CMK (cell line): ENCODE data around the gene LITAF.
"Not testable (repeated sequence)": the region's sequence is repeated elsewhere in the genome, so short reads cannot be mapped to it uniquely, and the experiment has no call there.

Source experiments
- DNase-seq: peaks from one replicate; pipeline ENCODE4 v3.0.0-alpha.2; 2010; ENCODE audit warnings: low read depth

The LITAF gene

DNA sequence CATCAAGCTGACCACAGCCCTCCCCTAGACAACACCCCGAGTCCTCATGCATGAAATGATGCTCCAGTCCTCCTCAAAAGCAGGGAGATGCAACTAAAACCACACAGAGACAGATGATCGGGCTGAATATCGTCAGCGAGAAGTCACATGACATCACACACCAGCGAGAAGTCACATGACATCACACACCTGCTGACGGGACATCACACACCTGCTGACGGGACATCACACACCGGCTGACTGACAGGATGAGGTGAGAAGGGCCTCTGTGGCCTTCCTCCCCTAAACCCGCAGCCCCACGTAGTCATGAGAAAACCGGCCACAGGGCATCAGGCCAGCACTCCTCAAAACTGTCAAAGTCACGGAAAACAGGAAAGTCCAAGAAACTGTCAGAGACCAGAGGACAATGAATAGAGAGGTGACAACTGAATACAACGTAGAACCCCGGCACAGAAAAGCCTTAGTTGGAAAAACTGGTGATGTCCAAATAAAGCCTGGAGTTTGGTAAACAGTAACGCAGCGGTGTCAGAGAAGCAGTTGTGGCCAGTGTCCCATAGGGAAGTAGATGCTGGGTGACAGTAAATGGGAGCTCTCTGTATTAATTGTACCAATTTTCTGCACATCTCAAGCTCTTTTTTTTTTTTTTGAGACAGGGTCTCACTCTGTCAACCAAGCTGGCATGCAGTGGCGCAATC, 14.3 kb downstream of the LITAF start:
- DNase-seq, result no peak

GRCh38 chr16:11571549-11571948, 15.2 kb downstream of the LITAF start:
- DNase-seq, result no peak

DNA sequence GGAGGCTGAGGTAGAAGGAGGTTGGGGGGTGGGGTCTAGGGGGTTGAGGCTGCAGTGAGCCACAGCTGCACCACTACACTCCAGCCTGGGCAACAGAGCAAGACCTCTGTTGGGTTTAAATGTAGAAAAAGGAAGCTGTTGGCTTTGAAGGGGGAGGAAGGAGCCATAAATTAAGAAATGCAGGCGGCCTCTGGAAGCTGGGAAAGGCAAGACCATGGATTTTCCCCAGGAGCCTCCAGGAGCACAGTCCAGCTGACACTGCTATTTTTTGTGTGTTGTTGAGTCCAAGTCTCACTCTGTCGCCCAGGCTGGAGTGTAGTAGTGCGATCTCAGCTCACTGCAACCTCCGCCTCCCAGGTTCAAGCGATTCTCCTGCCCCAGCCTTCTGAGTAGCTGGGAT, 15.9 kb downstream of the LITAF start:
- DNase-seq, result no peak

DNA sequence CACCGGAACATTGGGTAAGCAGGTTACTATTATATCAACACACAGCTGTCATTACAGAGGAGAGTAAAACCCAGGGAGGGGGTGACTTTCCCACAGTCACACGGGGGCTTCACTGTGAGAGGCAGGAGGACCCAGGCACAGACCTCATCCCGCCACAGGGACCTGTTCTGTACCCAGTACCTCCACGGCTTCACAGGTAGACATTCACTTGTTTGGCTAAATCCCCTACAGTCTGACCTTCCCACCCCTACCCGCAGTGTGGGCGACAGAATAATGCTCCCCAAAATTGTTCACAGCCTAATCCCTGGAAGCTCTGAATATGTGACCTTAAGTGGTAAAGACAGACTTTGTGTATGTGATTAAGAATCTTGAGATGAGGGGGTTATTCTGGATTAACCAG, 16.5 kb downstream of the LITAF start:
- DNase-seq, result no peak

DNA sequence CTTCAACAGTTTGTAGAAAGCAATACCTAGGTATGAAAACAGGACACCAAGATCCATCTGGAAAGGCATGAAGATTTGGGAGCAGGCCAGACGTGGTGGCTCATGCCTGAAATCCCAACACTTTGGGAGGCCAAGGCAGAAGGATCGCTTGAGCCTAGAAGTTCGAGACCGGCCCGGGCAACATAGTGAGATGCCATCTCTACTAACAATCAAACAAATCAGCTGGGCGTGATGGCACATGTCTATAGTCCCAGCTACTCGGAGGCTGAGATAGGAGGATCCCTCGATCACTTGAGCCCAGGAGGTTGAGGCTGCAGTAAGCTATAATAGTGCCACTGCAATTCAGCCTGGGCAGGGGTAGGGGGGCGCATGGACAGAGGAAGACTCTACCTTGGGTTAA, 20.3 kb downstream of the LITAF start:
- no peak for DNase-seq

DNA sequence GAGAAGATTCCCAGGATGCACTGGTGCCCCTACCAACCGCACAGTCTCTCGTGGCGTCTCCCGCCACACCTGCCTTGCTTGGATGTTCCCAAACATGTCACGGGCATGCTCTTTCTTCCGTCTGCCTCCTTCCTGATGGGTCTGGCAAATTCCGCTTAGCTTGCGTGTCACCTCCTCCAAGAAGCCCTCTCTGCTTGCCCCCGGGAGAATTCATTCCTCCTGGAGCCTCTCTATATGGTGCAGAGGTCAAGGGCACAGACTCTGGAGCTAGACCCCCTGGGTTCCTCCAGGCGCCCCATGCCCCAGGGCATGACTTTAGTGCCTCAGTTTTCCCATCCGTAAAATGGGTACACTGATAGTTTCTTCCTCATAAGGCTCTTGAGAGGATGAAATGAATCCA, 21.1 kb downstream of the LITAF start:
- no peak for DNase-seq

- DNase-seq, result no peak
Observed at GRCh38 chr16:11564046-11564926, 22.4 kb downstream of the LITAF start.

- no peak for DNase-seq
Observed at GRCh38 chr16:11563493-11564040, 23.2 kb downstream of the LITAF start.

DNA sequence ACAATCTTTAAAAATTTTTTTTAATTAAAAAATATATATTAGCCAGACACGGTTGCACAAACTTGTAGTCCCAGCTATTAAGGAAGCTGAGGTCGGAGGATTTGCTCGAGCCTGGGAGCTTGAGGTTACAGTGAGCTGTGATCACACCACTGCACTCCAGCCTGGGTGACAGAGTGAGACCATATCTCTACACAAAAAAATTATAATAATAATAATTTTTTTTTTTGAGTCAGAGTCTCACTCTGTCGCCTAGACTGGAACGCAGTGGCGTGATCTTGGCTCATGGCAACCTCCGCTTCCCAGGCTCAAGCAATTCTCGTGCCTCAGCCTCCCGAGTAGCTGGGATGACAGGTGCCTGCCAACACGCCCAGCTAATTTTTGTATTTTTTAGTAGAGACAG, 23.8 kb downstream of the LITAF start:
- DNase-seq, result no peak

- no peak for DNase-seq
Observed at GRCh38 chr16:11562411-11562810, 24.3 kb downstream of the LITAF start.

- DNase-seq, result no peak
Observed at GRCh38 chr16:11561856-11562255, 24.9 kb downstream of the LITAF start.

DNA sequence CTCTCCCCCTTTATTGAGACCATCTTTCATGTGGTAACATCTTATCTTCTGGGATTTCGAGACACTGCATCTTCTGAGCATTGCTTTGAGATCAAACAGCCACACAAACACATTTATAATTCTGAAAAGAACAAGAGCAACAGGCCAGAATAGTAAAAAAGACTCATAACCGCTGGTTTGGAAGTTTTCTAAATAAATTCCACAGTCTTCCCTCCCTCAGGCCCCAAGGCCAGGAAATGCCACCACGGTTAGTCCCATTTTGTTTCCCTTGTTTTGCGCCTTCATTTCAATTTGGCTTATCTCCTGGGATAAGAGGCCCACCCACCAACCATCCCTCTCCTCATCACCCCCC, 25.3 kb downstream of the LITAF start:
- DNase-seq, result no peak

GRCh38 chr16:11560701-11561453, 25.8 kb downstream of the LITAF start:
- DNase-seq, result no peak

GRCh38 chr16:11558308-11558823, 28.4 kb downstream of the LITAF start:
- DNase-seq, result not testable (repeated sequence)

GRCh38 chr16:11557801-11558200, 28.9 kb downstream of the LITAF start:
- no peak for DNase-seq

DNA sequence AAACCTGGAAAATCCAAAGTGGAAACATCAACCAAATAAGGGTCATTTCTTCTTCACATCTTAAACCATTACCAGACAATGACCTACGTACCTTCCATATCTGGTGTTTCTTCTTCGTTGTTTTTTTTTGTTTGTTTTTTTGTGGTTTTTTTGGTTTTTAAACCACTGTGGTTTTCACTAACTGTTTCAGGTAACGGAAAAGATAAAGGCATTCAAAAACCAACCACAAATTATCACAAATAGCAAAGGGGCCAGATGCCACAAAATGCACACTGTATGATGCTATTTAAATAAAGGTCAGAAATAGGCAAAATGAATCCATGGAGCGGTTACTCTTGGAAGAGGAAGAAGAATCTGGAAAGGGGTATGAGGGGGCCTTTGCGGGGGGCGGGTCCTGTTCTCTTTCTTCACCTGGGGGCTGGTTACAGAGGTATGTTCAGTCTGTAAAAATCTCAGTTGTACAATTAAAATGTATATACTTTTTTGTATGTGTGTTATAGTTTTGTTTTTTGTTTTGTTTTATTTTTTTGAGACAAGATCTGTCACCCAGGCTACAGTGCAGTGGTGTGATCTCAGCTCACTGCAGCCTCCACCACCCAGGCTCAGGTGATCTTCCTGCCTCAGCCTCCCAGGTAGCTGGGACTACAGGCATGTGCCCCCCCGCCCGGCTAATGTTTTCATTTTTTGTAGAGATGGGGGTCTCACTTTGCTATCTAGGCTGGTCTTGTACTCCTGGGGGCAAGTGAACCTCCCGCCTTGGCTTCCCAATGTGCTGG, 29.6 kb downstream of the LITAF start:
- DNase-seq, result no peak

GRCh38 chr16:11556214-11556819, 30.4 kb downstream of the LITAF start:
- DNase-seq, result no peak

- no peak for DNase-seq
Observed at GRCh38 chr16:11554053-11554452, 32.7 kb downstream of the LITAF start.

DNA sequence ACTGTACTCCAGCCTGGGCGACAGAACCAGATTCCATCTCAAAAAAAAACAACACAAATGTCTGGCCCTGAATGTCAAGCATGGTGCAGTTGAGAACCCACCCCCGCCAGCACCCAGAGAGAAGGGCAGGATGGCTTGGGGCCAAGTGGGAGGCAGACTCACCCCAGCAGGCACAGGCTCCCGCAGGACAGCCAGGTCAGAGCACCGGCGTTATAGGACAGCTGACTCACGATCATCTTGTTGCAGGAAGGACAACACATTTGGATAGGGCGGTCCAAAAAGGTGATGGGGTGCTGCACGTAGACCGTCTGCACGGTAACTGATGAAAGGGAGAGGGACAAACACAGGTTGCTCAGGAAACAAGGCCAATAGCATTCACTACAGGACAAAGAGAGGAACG, 33.3 kb downstream of the LITAF start:
- no peak for DNase-seq

GRCh38 chr16:11552440-11552839, 34.3 kb downstream of the LITAF start:
- no peak for DNase-seq

DNA sequence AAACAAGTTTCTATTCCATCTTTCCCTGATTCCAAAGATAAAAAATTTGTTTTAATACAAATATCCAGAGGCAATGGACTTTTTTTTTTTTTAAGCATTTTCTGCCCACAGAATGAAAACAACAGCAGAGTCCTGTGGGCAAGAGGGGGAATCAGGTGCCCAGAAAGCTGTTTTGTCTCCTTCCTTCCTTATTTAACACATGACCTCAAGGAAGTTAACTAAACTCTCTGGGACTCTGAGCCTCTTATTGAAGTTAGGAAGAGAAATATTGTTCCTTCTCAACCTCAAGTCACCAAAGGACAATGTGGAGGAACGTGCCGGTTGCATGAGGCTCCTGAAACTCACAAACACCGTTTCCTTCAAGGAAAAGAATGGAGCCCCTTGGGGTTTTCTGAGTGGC, 34.9 kb downstream of the LITAF start:
- no peak for DNase-seq
